GM19043 (cell line): Measurements from ENCODE around the gene SUN5.

ENCODE experiments used
- ATAC-seq: cut with Tn5 transposase; IDR thresholded peaks from one replicate; pipeline ENCODE4 v1.9.1; 2021; ENCODE audit warnings: low read depth; ENCODE audit not compliant: unreplicated experiment

SUN5 gene

DNA sequence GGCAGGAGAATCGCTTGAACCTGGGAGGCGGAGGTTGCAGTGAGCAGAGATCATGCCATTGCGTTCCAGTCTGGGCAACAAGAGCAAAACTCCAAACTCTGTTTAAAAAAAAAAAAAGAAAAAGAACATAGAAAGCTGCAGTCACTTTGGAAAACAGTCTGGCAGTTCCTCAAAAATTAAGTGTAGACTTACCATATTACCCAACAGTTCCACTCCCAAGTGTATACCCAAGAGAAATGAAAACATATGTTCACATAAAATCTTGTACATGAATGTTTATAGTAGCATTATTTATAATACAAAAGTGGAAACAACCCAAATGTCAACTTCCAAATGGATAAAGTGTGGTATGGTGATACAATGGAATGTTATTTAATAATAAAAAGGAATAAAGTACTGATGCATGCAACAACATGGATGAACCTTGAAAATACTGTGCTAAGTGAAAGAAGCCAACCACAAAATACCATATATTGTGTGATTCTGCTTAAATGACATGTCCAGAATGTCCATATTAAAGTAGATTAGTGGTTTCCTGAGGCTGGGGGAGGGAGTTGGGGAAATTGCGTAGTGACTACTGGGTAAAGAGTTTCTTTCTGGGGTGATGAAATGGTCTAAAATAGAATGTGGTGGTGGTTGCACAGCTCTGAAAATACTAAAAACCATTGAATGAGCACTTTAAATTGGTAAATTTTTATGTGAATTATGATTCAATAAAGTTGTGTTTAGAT lies 62.9 kb downstream of the SUN5 start:
- no peak for ATAC-seq

- no peak for ATAC-seq
These were observed 69.7 kb downstream of the SUN5 start for GRCh38 chr20:32934580-32934979.
